ENCODE measurements around the gene FBXW7.

The FBXW7 gene

DNA sequence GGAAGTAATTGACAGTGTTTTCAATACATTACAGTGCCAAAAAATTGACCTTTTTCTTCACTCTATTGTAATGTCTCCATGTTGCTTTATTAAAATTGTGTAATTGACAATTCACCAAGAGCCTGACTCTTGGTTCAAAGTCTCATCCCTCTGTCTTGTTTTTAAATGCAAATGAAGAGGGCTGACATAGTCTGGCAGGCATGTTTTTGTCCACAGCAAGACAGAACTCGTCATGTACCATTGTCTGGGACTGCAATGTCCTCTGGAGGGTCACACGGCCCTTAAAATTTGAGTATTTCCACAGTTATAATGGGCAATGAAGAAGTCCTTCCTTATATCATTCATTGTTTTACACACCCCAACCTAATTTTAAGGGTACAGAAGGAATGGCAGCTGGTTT lies 38.0 kb upstream of the FBXW7 start:
- H3K9me3 ChIP-seq (ENCODE audit: control insufficient read depth, insufficient read depth, low read depth, low read length), result no peaks in the 10 kb centered on the region
- ChIA-PET POLR2A (no interaction called here), CTCF (no interaction called here)
- H3K4me3 ChIP-seq (ENCODE audit: low read depth, low read length), result no peak overlapping the region
- TF ChIP-seq SP2 (tag by site-specific recombination; IDR thresholded peaks at IDR 0.05) (no peak), ZNF112 (tag by site-specific recombination; IDR thresholded peaks at IDR 0.05) (no peak), ZNF792 (tag by site-specific recombination; IDR thresholded peaks at IDR 0.05) (no peak), ZNF311 (tag by site-specific recombination; IDR thresholded peaks at IDR 0.05; ENCODE audit: borderline replicate concordance) (no peak), ZNF155 (tag by site-specific recombination; IDR thresholded peaks at IDR 0.05) (no peak), HOXA7 (CRISPR knock-in tag; IDR thresholded peaks at IDR 0.05; ENCODE audit: borderline replicate concordance) (no peak), BCL11A (tag by site-specific recombination; IDR thresholded peaks at IDR 0.05; ENCODE audit: low read depth) (no peak)
- TF ChIP-seq, protein P1, sequence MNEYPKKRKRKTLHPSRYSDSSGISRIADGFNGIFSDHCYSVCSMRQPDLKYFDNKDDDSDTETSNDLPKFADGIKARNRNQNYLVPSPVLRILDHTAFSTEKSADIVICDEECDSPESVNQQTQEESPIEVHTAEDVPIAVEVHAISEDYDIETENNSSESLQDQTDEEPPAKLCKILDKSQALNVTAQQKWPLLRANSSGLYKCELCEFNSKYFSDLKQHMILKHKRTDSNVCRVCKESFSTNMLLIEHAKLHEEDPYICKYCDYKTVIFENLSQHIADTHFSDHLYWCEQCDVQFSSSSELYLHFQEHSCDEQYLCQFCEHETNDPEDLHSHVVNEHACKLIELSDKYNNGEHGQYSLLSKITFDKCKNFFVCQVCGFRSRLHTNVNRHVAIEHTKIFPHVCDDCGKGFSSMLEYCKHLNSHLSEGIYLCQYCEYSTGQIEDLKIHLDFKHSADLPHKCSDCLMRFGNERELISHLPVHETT (tag by site-specific recombination; IDR thresholded peaks at IDR 0.05), result no peak
- TF ChIP-seq, protein P2, sequence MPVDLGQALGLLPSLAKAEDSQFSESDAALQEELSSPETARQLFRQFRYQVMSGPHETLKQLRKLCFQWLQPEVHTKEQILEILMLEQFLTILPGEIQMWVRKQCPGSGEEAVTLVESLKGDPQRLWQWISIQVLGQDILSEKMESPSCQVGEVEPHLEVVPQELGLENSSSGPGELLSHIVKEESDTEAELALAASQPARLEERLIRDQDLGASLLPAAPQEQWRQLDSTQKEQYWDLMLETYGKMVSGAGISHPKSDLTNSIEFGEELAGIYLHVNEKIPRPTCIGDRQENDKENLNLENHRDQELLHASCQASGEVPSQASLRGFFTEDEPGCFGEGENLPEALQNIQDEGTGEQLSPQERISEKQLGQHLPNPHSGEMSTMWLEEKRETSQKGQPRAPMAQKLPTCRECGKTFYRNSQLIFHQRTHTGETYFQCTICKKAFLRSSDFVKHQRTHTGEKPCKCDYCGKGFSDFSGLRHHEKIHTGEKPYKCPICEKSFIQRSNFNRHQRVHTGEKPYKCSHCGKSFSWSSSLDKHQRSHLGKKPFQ (tag by site-specific recombination; IDR thresholded peaks at IDR 0.05), result no peak
- no peak overlapping the region for H3K27ac ChIP-seq (ENCODE audit: extremely low read depth, low read depth, low read length)
- H3K36me3 ChIP-seq (ENCODE audit: control insufficient read depth in 2 of 2, insufficient read depth in 1 of 2, low read length in 2 of 2), result no peaks in the 10 kb centered on the region
- no peaks in the 10 kb centered on the region for H3K4me1 ChIP-seq (ENCODE audit: control insufficient read depth, insufficient read depth, low read length)

DNA sequence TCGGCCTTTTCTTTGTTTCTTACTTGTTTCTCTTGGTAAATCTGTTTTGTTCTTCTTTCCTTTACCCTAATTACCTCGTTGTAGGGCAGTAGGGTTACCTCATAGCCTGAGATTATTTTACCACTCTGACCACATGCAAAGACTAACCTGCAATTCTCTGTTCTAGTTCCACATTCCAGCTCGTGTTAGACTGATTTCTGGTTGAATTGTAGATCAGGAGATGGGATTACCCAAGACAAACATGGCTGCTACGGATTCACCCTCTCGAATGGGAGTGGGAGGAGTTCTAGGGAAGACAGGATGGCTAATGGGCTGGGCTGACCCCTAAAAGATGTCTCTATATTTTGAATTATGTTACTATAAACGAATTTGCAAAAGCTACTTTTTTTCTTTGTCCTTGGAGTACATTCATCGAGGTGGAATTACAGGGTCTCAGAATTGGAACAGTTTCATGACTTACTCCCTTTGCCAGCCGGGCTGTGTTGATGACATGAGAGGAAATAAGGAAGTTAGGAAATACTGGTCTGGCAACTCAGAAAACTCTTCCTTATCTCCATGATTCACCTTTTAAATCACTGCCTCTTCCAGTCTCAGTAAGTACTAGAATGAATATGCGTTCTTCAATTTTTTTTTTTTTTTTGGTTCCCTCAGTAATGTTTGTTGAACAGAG lies 36.7 kb upstream of the FBXW7 start:
- no peaks in the 10 kb centered on the region for H3K9me3 ChIP-seq (ENCODE audit: control insufficient read depth, insufficient read depth, low read depth, low read length)
- H3K27ac ChIP-seq (ENCODE audit: extremely low read depth, low read depth, low read length), result no peak overlapping the region
- CTCF ChIA-PET, result interaction anchor here (0.7 kb wide), 1 partner anchor 57 kb away, joined by 5 read pairs; no protein-coding TSS in a partner anchor
- H3K4me3 ChIP-seq (ENCODE audit: low read depth, low read length), result no peak overlapping the region
- H3K4me1 ChIP-seq (ENCODE audit: control insufficient read depth, insufficient read depth, low read length), result no peaks in the 10 kb centered on the region
- H3K36me3 ChIP-seq (ENCODE audit: control insufficient read depth in 2 of 2, insufficient read depth in 1 of 2, low read length in 2 of 2), result no peaks in the 10 kb centered on the region
- POLR2A ChIA-PET, result no interaction called here
- TF ChIP-seq, protein P3, sequence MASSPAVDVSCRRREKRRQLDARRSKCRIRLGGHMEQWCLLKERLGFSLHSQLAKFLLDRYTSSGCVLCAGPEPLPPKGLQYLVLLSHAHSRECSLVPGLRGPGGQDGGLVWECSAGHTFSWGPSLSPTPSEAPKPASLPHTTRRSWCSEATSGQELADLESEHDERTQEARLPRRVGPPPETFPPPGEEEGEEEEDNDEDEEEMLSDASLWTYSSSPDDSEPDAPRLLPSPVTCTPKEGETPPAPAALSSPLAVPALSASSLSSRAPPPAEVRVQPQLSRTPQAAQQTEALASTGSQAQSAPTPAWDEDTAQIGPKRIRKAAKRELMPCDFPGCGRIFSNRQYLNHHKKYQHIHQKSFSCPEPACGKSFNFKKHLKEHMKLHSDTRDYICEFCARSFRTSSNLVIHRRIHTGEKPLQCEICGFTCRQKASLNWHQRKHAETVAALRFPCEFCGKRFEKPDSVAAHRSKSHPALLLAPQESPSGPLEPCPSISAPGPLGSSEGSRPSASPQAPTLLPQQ (tag by site-specific recombination; IDR thresholded peaks at IDR 0.05), result no peak
- peak; percentile 18; the same call in 1 of the 2 replicates for TF ChIP-seq GLIS1 (tag by site-specific recombination; IDR thresholded peaks at IDR 0.05)

DNA sequence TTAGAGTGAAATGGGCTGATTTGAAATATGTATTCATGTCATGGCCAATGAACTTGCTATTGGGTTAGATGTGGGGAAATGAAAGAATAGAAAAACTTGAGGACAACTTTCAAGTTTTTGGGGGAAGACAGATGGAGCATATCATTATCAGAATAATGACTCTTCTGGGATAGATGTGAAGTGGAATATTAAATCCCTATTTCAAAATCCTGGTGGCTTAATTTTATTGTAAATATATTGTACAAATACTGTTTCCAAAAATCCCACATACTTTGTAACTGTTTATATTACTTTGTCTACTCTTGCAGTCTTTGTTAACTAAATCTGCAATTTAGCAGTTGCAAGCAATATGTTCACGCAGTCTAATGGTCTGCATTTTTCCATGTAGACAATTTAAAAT lies 35.9 kb upstream of the FBXW7 start:
- Histone ChIP-seq H3K4me1 (ENCODE audit: control insufficient read depth, insufficient read depth, low read length) (no peaks in the 10 kb centered on the region), H3K9me3 (ENCODE audit: control insufficient read depth, insufficient read depth, low read depth, low read length) (no peaks in the 10 kb centered on the region), H3K4me3 (ENCODE audit: low read depth, low read length) (no peak overlapping the region), H3K36me3 (ENCODE audit: control insufficient read depth in 2 of 2, insufficient read depth in 1 of 2, low read length in 2 of 2) (no peaks in the 10 kb centered on the region), H3K27ac (ENCODE audit: extremely low read depth, low read depth, low read length) (no peak overlapping the region)
- POLR2A ChIA-PET, result no interaction called here
- CTCF ChIA-PET, result no interaction called here
- TF ChIP-seq ZNF274 (IDR thresholded peaks at IDR 0.05; ENCODE audit: low read length), result no peak
- TF ChIP-seq ZNF274 (tag by site-specific recombination; IDR thresholded peaks at IDR 0.05; ENCODE audit: borderline replicate concordance), result no peak
- TF ChIP-seq ZNF76 (tag by site-specific recombination; IDR thresholded peaks at IDR 0.05; ENCODE audit: borderline replicate concordance, low read depth), result no peak
- no peak for TF ChIP-seq ZNF202 (tag by site-specific recombination; IDR thresholded peaks at IDR 0.05; ENCODE audit: borderline replicate concordance)
- no peak for TF ChIP-seq ZNF394 (tag by site-specific recombination; IDR thresholded peaks at IDR 0.05; ENCODE audit: borderline replicate concordance)
- TF ChIP-seq ZNF354C (tag by site-specific recombination; IDR thresholded peaks at IDR 0.05; ENCODE audit: borderline replicate concordance, low read depth), result no peak
- TF ChIP-seq ZNF791 (tag by site-specific recombination; IDR thresholded peaks at IDR 0.05), result no peak
- TF ChIP-seq, protein P4, sequence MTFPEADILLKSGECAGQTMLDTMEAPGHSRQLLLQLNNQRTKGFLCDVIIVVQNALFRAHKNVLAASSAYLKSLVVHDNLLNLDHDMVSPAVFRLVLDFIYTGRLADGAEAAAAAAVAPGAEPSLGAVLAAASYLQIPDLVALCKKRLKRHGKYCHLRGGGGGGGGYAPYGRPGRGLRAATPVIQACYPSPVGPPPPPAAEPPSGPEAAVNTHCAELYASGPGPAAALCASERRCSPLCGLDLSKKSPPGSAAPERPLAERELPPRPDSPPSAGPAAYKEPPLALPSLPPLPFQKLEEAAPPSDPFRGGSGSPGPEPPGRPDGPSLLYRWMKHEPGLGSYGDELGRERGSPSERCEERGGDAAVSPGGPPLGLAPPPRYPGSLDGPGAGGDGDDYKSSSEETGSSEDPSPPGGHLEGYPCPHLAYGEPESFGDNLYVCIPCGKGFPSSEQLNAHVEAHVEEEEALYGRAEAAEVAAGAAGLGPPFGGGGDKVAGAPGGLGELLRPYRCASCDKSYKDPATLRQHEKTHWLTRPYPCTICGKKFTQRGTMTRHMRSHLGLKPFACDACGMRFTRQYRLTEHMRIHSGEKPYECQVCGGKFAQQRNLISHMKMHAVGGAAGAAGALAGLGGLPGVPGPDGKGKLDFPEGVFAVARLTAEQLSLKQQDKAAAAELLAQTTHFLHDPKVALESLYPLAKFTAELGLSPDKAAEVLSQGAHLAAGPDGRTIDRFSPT (tag by site-specific recombination; IDR thresholded peaks at IDR 0.05), result no peak
- no peak for TF ChIP-seq KLF9 (tag by site-specific recombination; IDR thresholded peaks at IDR 0.05; ENCODE audit: low read depth)
- no peak for TF ChIP-seq TRIM28 (IDR thresholded peaks at IDR 0.05; ENCODE audit: borderline replicate concordance, low read length)
- TF ChIP-seq SETDB1 (IDR thresholded peaks at IDR 0.05; ENCODE audit: insufficient read length, low read length), result no peak
- TF ChIP-seq ZSCAN16 (tag by site-specific recombination; IDR thresholded peaks at IDR 0.05), result no peak
- TF ChIP-seq ZNF544 (tag by site-specific recombination; IDR thresholded peaks at IDR 0.05), result no peak
- no peak for TF ChIP-seq YY1 (tag by site-specific recombination; IDR thresholded peaks at IDR 0.05)
- TF ChIP-seq ZNF221 (tag by site-specific recombination; IDR thresholded peaks at IDR 0.05; ENCODE audit: borderline replicate concordance), result no peak
